ENCODE results near the gene DOCK3.

DOCK3 gene

GRCh38 chr3:50689558-50689957 lies 14.8 kb downstream of the DOCK3 start:
- TF ChIP-seq EZH2phosphoT487 (IDR thresholded peaks at IDR 0.05; ENCODE audit: low read depth) (no peak), CTCF (IDR thresholded peaks at IDR 0.05; ENCODE audit: low read depth, low read length) (no peak)
- Histone ChIP-seq H3K79me2 (ENCODE audit: low read length) (no peaks in the 10 kb centered on the region), H3K4me2 (ENCODE audit: low read length) (no peak overlapping the region), H4K20me1 (ENCODE audit: insufficient read depth, low read length) (no peaks in the 10 kb centered on the region; the same call in 1 of the 2 replicates), H3K27me3 (ENCODE audit: low read depth, low read length) (peaks cover 6% of the 10 kb centered on the region), H3K27ac (ENCODE audit: low read length) (no peak overlapping the region), H3K36me3 (replicated peaks; ENCODE audit: low read depth, low read length) (no peaks in the 10 kb centered on the region), H3K4me1 (ENCODE audit: low read length) (no peaks in the 10 kb centered on the region), H3K4me3 (ENCODE audit: low read length) (no peak overlapping the region), H2AFZ (ENCODE audit: low read depth, low read length) (no peak overlapping the region), H3K9ac (ENCODE audit: low read length) (no peak overlapping the region), H3K9me3 (ENCODE audit: insufficient read depth, low read length) (no peaks in the 10 kb centered on the region)

GRCh38 chr3:50695031-50695430 lies 20.3 kb downstream of the DOCK3 start:
- Histone ChIP-seq H3K4me2 (ENCODE audit: low read length) (no peak overlapping the region), H3K36me3 (replicated peaks; ENCODE audit: low read depth, low read length) (no peaks in the 10 kb centered on the region), H3K4me3 (ENCODE audit: low read length) (no peak overlapping the region), H3K79me2 (ENCODE audit: low read length) (no peaks in the 10 kb centered on the region), H3K27me3 (ENCODE audit: low read depth, low read length) (no peaks in the 10 kb centered on the region), H3K9me3 (ENCODE audit: insufficient read depth, low read length) (no peaks in the 10 kb centered on the region), H4K20me1 (ENCODE audit: insufficient read depth, low read length) (no peaks in the 10 kb centered on the region), H3K4me1 (ENCODE audit: low read length) (no peaks in the 10 kb centered on the region), H2AFZ (ENCODE audit: low read depth, low read length) (no peak overlapping the region), H3K27ac (ENCODE audit: low read length) (no peak overlapping the region), H3K9ac (ENCODE audit: low read length) (no peak overlapping the region)
- no peak for TF ChIP-seq EZH2phosphoT487 (IDR thresholded peaks at IDR 0.05; ENCODE audit: low read depth)
- no peak for TF ChIP-seq CTCF (IDR thresholded peaks at IDR 0.05; ENCODE audit: low read depth, low read length)

GRCh38 chr3:50696276-50696675 lies 21.5 kb downstream of the DOCK3 start:
- no peak overlapping the region for H3K4me2 ChIP-seq (ENCODE audit: low read length)
- H3K9me3 ChIP-seq (ENCODE audit: insufficient read depth, low read length), result no peaks in the 10 kb centered on the region
- no peaks in the 10 kb centered on the region for H3K4me1 ChIP-seq (ENCODE audit: low read length)
- 0 out of 2 replicates have a peak, but pooled peaks cover 2% of the 10 kb centered on the region for H3K27me3 ChIP-seq (ENCODE audit: low read depth, low read length)
- no peak overlapping the region for H3K9ac ChIP-seq (ENCODE audit: low read length)
- no peak overlapping the region for H3K27ac ChIP-seq (ENCODE audit: low read length)
- H3K36me3 ChIP-seq (replicated peaks; ENCODE audit: low read depth, low read length), result no peaks in the 10 kb centered on the region
- H2AFZ ChIP-seq (ENCODE audit: low read depth, low read length), result no peak overlapping the region
- H3K79me2 ChIP-seq (ENCODE audit: low read length), result no peaks in the 10 kb centered on the region
- H4K20me1 ChIP-seq (ENCODE audit: insufficient read depth, low read length), result no peaks in the 10 kb centered on the region
- no peak overlapping the region for H3K4me3 ChIP-seq (ENCODE audit: low read length)
- TF ChIP-seq CTCF (IDR thresholded peaks at IDR 0.05; ENCODE audit: low read depth, low read length) (no peak), EZH2phosphoT487 (IDR thresholded peaks at IDR 0.05; ENCODE audit: low read depth) (no peak)

- no peak for TF ChIP-seq EZH2phosphoT487 (IDR thresholded peaks at IDR 0.05; ENCODE audit: low read depth)
- TF ChIP-seq CTCF (IDR thresholded peaks at IDR 0.05; ENCODE audit: low read depth, low read length), result no peak
- Histone ChIP-seq H3K79me2 (ENCODE audit: low read length) (no peaks in the 10 kb centered on the region), H3K4me3 (ENCODE audit: low read length) (no peak overlapping the region), H3K27me3 (ENCODE audit: low read depth, low read length) (peaks cover 2% of the 10 kb centered on the region; the same call in 1 of the 2 replicates), H3K9ac (ENCODE audit: low read length) (no peak overlapping the region), H4K20me1 (ENCODE audit: insufficient read depth, low read length) (no peaks in the 10 kb centered on the region), H3K4me2 (ENCODE audit: low read length) (no peak overlapping the region), H3K27ac (ENCODE audit: low read length) (no peak overlapping the region), H3K9me3 (ENCODE audit: insufficient read depth, low read length) (no peaks in the 10 kb centered on the region), H3K4me1 (ENCODE audit: low read length) (no peaks in the 10 kb centered on the region), H2AFZ (ENCODE audit: low read depth, low read length) (no peak overlapping the region), H3K36me3 (replicated peaks; ENCODE audit: low read depth, low read length) (no peaks in the 10 kb centered on the region)
These were observed 23.5 kb downstream of the DOCK3 start for GRCh38 chr3:50698269-50698668.
